K562 (cell line): Measurements from ENCODE around the gene TMEM41B. TPM values are rescaled to one million over a fixed set of nuclear protein-coding genes. Genes with fewer than 3 reads are reported as not detected.

Experiments
- BCLAF1 ChIP-seq, 2 experiments: fragments of 450-650 bp in 1 of 2; IDR thresholded peaks; 2 replicates each; pipeline ENCODE4 v1.6.1; 2011 to 2017; ENCODE audit warnings: low read depth in 2 of 2, antibody characterized with exemption in 1 of 2, borderline replicate concordance in 1 of 2, low read length in 1 of 2, mild to moderate bottlenecking in 1 of 2, mixed read lengths in 1 of 2; ENCODE audit not compliant: control insufficient read depth in 1 of 2
- CEBPG ChIP-seq, 3 experiments: fragments of 200-800 bp in 1 of 3; sonication (Bioruptor generic) in 1 of 3; sonication (generic) in 1 of 3; formaldehyde crosslinking in 1 of 3; IDR thresholded peaks in 2 of 3; conservative IDR thresholded peaks in 1 of 3; 2 replicates each; pipeline versions ENCODE4 v1.6.1 to v1.8.0; 2016 to 2022; ENCODE audit warnings: missing compliant biosample characterization in 2 of 3, missing genetic modification characterization in 2 of 3, mild to moderate bottlenecking in 1 of 3, missing genetic modification reagents in 1 of 3
- LEF1 ChIP-seq: fragments of 450-650 bp; IDR thresholded peaks from 2 replicates; pipeline ENCODE4 v1.6.1; 2016; ENCODE audit warnings: mild to moderate bottlenecking
- MED1 ChIP-seq: sonication (generic); formaldehyde crosslinking; IDR thresholded peaks from 2 replicates; pipeline ENCODE4 v1.8.1; 2023; ENCODE audit warnings: missing genetic modification reagents, borderline replicate concordance
- MYNN ChIP-seq, 2 experiments: sonication (generic); formaldehyde crosslinking in 1 of 2; IDR thresholded peaks; 2 replicates each; pipeline versions ENCODE4 v1.5.0 to v1.6.1; 2016 to 2020; ENCODE audit warnings: antibody characterized with exemption in 1 of 2, missing genetic modification reagents in 1 of 2
- PCBP1 ChIP-seq: fragments of 200-400 bp; formaldehyde crosslinking; IDR thresholded peaks from 2 replicates; pipeline ENCODE4 v1.6.1; 2018; ENCODE audit warnings: mild to moderate bottlenecking, low read depth, low read length; ENCODE audit not compliant: poor library complexity, severe bottlenecking
- PML ChIP-seq: IDR thresholded peaks from 2 replicates; pipeline ENCODE4 v1.6.1; 2012; ENCODE audit warnings: low read length, inconsistent platforms
- RUNX1 ChIP-seq: sonication (generic); IDR thresholded peaks from 2 replicates; pipeline ENCODE4 v1.6.1; 2016; ENCODE audit warnings: antibody characterized with exemption, low read depth
- ZBTB11 ChIP-seq, 3 experiments: fragments of 200-800 bp in 1 of 3; fragments of 250-450 bp in 1 of 3; fragments of 450-650 bp in 1 of 3; sonication (Bioruptor Pico) in 1 of 3; sonication (Bioruptor generic) in 1 of 3; formaldehyde crosslinking in 1 of 3; IDR thresholded peaks; 2 replicates each; pipeline versions ENCODE4 v1.6.1 to v1.8.0; 2016 to 2022; ENCODE audit warnings: mild to moderate bottlenecking in 2 of 3, missing genetic modification characterization in 2 of 3, missing compliant biosample characterization in 1 of 3, moderate library complexity in 1 of 3
- ZMIZ1 ChIP-seq, 2 experiments: fragments of 150-350 bp in 1 of 2; IDR thresholded peaks; 2 replicates each; pipeline ENCODE4 v1.6.1; 2012 to 2016; ENCODE audit warnings: low read depth in 2 of 2, low read length in 2 of 2, mild to moderate bottlenecking in 1 of 2, moderate library complexity in 1 of 2
- ZNF133 ChIP-seq: fragments of 250-450 bp; sonication (Bioruptor Pico); IDR thresholded peaks from 2 replicates; pipeline ENCODE4 v1.4.0; 2020; ENCODE audit warnings: mild to moderate bottlenecking
- ZNF277 ChIP-seq: fragments of 250-450 bp; sonication (Bioruptor Pico); IDR thresholded peaks from 2 replicates; pipeline ENCODE4 v1.8.0; 2022; ENCODE audit warnings: inconsistent platforms, mild to moderate bottlenecking, moderate library complexity, borderline replicate concordance
- ZNF444 ChIP-seq: fragments of 250-450 bp; sonication (Bioruptor Pico); IDR thresholded peaks from 2 replicates; pipeline ENCODE4 v1.4.0; 2020; ENCODE audit warnings: mild to moderate bottlenecking, moderate library complexity
- ZNF77 ChIP-seq: fragments of 250-450 bp; sonication (Bioruptor Pico); IDR thresholded peaks from 2 replicates; pipeline ENCODE4 v1.5.0; 2020
- polyA plus RNA-seq, 8 experiments: library from polyadenylated mRNA; depleted of rRNA in 4 of 8; stranded (reverse) in 5 of 8; unstranded in 3 of 8; fragments of >200 nt; fragmentation: Nextera tagmentation in 2 of 8; fragmentation: Illumina TruSeq in 1 of 8; extraction: Ambion mirVana in 2 of 8; extraction: Trizol in 1 of 8; gene quantifications; 2 replicates each; pipeline versions ENCODE4 v1.2.1 to v1.2.3, GENCODE V29; 2011 to 2014; ENCODE audit warnings: inconsistent platforms in 1 of 8, missing spikeins in 1 of 8
- total RNA-seq, 7 experiments: library from RNA; depleted of rRNA in 6 of 7; stranded (reverse); fragments of >200 nt in 6 of 7; fragmentation: Illumina TruSeq in 2 of 7; extraction: Trizol in 2 of 7; gene quantifications; 2 replicates each; pipeline versions ENCODE4 v1.2.1 to v1.2.3, GENCODE V29; 2011 to 2021; ENCODE audit warnings: low replicate concordance in 1 of 7

Gene TMEM41B
- total and polyA plus RNA-seq, 9 of the 15 experiments (the other 6 are each of a cell fraction or from before 2014, with no cell fraction given): 17.1 to 89.6 (median 48.7) TPM

- no peak for TF ChIP-seq BCLAF1 (IDR thresholded peaks at IDR 0.05; ENCODE audit: borderline replicate concordance in 1 of 2, control insufficient read depth in 1 of 2, low read depth in 2 of 2, low read length in 1 of 2)
- TF ChIP-seq RUNX1: 0 out of 2 replicates have a peak, but pooled peaks have one; percentile 11
- TF ChIP-seq MED1: no peak
- no peak for TF ChIP-seq ZNF77 (CRISPR knock-in tag)
- TF ChIP-seq CEBPG (CRISPR knock-in tag; IDR thresholded peaks at IDR 0.05): no peak
- TF ChIP-seq CEBPG (tag; conservative IDR thresholded peaks at IDR 0.05 in 1 of 2, IDR thresholded peaks at IDR 0.05 in 1 of 2): 0 out of 4 replicates have a peak, but pooled peaks of 1 of the 2 experiments have one; percentile 25
- 0 out of 2 replicates have a peak, but pooled peaks have one; percentile 19 for TF ChIP-seq LEF1
- TF ChIP-seq PML: no peak; the same call in 1 of the 2 replicates
- TF ChIP-seq ZNF277 (CRISPR knock-in tag): no peak
- peak in 1 of 3 experiments; percentile 18; a peak in 1 of 6 replicates for TF ChIP-seq ZBTB11 (CRISPR knock-in tag; IDR thresholded peaks at IDR 0.05)
- TF ChIP-seq ZNF133 (CRISPR knock-in tag): no peak
- TF ChIP-seq ZMIZ1 (IDR thresholded peaks at IDR 0.05; ENCODE audit: low read depth in 2 of 2, low read length in 2 of 2): no peak
- no peak for TF ChIP-seq ZNF444 (CRISPR knock-in tag)
- TF ChIP-seq PCBP1: no peak
- no peak for TF ChIP-seq MYNN (IDR thresholded peaks at IDR 0.05)
- no peak for TF ChIP-seq MYNN (CRISPR knock-in tag; IDR thresholded peaks at IDR 0.05)
Observed at GRCh38 chr11:9315078-9315688, 790 bp upstream of the TMEM41B start (continued).
